Neural cell (in vitro differentiated cells): ENCODE data around the gene ZBTB8A. TPM values are rescaled to one million over a fixed set of nuclear protein-coding genes. Genes with fewer than 3 reads are reported as not detected.

ENCODE experiments used
- H2AFZ ChIP-seq: fragments of 200-600, 300-800 bp; sonication (generic), shearing (Covaris generic); 2 replicates; pipeline ENCODE4 v1.6.0; 2014; ENCODE audit warnings: low read depth, mild to moderate bottlenecking, antibody characterized with exemption, low read length, moderate library complexity
- H3F3A ChIP-seq: fragments of 200-600 bp; shearing (Covaris generic); 2 replicates; pipeline ENCODE4 v1.6.1; 2016; ENCODE audit warnings: mild to moderate bottlenecking, moderate library complexity, mixed read lengths, antibody characterized with exemption, low read length; ENCODE audit not compliant: insufficient read depth, poor library complexity, severe bottlenecking
- H3K27ac ChIP-seq: fragments of 200-600, 300-800 bp; sonication (generic), shearing (Covaris generic); 2 replicates; pipeline ENCODE4 v1.5.1; 2014; ENCODE audit warnings: mild to moderate bottlenecking, low read length, moderate library complexity
- H3K27me3 ChIP-seq: fragments of 300-800, 200-600 bp; sonication (generic), shearing (Covaris generic); 2 replicates; pipeline ENCODE4 v1.6.0; 2014; ENCODE audit warnings: mild to moderate bottlenecking, low read depth, low read length, moderate library complexity; ENCODE audit not compliant: insufficient read depth
- H3K36me3 ChIP-seq: fragments of 300-800, 200-600 bp; sonication (generic), shearing (Covaris generic); 2 replicates; pipeline ENCODE4 v1.5.1; 2014; ENCODE audit warnings: mild to moderate bottlenecking, antibody characterized with exemption, low read length, moderate library complexity; ENCODE audit not compliant: insufficient read depth
- H3K4me2 ChIP-seq: fragments of 300-800, 200-600 bp; sonication (generic), shearing (Covaris generic); 2 replicates; pipeline ENCODE4 v1.6.0; 2014; ENCODE audit warnings: mild to moderate bottlenecking, low read length
- H3K4me3 ChIP-seq: fragments of 300-800, 200-600 bp; sonication (generic), shearing (Covaris generic); 2 replicates; pipeline ENCODE4 v1.5.1; 2014; ENCODE audit warnings: mild to moderate bottlenecking, low read length, moderate library complexity
- H3K79me2 ChIP-seq: fragments of 200-600 bp; shearing (Covaris generic); replicated peaks from 2 replicates; pipeline ENCODE4 v1.6.0; 2014; ENCODE audit warnings: mild to moderate bottlenecking, low read length, moderate library complexity; ENCODE audit not compliant: insufficient read depth
- H3K9ac ChIP-seq: fragments of 300-800, 200-600 bp; sonication (generic), shearing (Covaris generic); 2 replicates; pipeline ENCODE4 v1.6.1; 2016; ENCODE audit warnings: mild to moderate bottlenecking, low read length, mixed read lengths
- H3K9me2 ChIP-seq: fragments of 200-600 bp; shearing (Covaris generic); 2 replicates; pipeline ENCODE4 v1.6.1; 2016; ENCODE audit warnings: mild to moderate bottlenecking, low read length, mixed read lengths; ENCODE audit not compliant: insufficient read depth
- H3K9me3 ChIP-seq: fragments of 200-600, 300-800 bp; sonication (generic), shearing (Covaris generic); 2 replicates; pipeline ENCODE4 v1.6.1; 2016; ENCODE audit warnings: mild to moderate bottlenecking, mixed run types, low read length, moderate library complexity, mixed read lengths
- H4K20me1 ChIP-seq: fragments of 200-600 bp; shearing (Covaris generic); 2 replicates; pipeline ENCODE4 v1.6.1; 2016; ENCODE audit warnings: mild to moderate bottlenecking, mixed run types; ENCODE audit not compliant: insufficient read depth
- EP300 ChIP-seq: fragments of 450-650 bp; conservative IDR thresholded peaks from 2 replicates; pipeline ENCODE4 v1.6.1; 2014; ENCODE audit warnings: antibody characterized with exemption, mild to moderate bottlenecking, moderate library complexity; ENCODE audit not compliant: poor library complexity, severe bottlenecking
- EZH2 ChIP-seq: fragments of 200-600, 300-800 bp; shearing (Covaris generic), sonication (generic); IDR thresholded peaks from 2 replicates; pipeline ENCODE4 v1.6.1; 2014; ENCODE audit warnings: antibody characterized with exemption, low read length, borderline replicate concordance, mild to moderate bottlenecking; ENCODE audit not compliant: insufficient read depth, poor library complexity, severe bottlenecking
- MXI1 ChIP-seq: fragments of 450-650 bp; conservative IDR thresholded peaks from 2 replicates; pipeline ENCODE4 v1.6.1; 2014; ENCODE audit warnings: antibody characterized with exemption, mild to moderate bottlenecking; ENCODE audit not compliant: poor library complexity, severe bottlenecking
- POLR2AphosphoS5 ChIP-seq: IDR thresholded peaks from 2 replicates; pipeline ENCODE4 v1.6.1; 2012
- RAD21 ChIP-seq: fragments of 450-650 bp; conservative IDR thresholded peaks from 2 replicates; pipeline ENCODE4 v1.6.1; 2014; ENCODE audit warnings: antibody characterized with exemption, mild to moderate bottlenecking, moderate library complexity
- SMC3 ChIP-seq: fragments of 450-650 bp; conservative IDR thresholded peaks from 2 replicates; pipeline ENCODE4 v1.6.1; 2014; ENCODE audit warnings: antibody characterized with exemption, mild to moderate bottlenecking, moderate library complexity; ENCODE audit not compliant: poor library complexity
- TAF1 ChIP-seq: IDR thresholded peaks from 2 replicates; pipeline ENCODE4 v1.6.1; 2012; ENCODE audit warnings: low read depth
- polyA plus RNA-seq: library from polyadenylated mRNA; depleted of rRNA; stranded (reverse); fragments of >200 nt; gene quantifications from 2 replicates; pipeline ENCODE4 v1.2.3, GENCODE V29; 2014
- TF ChIP-seq, protein P1 (sequence below): IDR thresholded peaks from 2 replicates; pipeline ENCODE4 v1.6.1; 2012; ENCODE audit warnings: borderline replicate concordance
- TF ChIP-seq, protein P2 (sequence below): fragments of 450-650 bp; IDR thresholded peaks from 2 replicates; pipeline ENCODE4 v1.5.1; 2014; ENCODE audit warnings: antibody characterized with exemption, mild to moderate bottlenecking, moderate library complexity; ENCODE audit not compliant: poor library complexity, severe bottlenecking

Gene ZBTB8A
- polyA plus RNA-seq, 1 donor from 2014 or later, result 10.1 TPM

DNA sequence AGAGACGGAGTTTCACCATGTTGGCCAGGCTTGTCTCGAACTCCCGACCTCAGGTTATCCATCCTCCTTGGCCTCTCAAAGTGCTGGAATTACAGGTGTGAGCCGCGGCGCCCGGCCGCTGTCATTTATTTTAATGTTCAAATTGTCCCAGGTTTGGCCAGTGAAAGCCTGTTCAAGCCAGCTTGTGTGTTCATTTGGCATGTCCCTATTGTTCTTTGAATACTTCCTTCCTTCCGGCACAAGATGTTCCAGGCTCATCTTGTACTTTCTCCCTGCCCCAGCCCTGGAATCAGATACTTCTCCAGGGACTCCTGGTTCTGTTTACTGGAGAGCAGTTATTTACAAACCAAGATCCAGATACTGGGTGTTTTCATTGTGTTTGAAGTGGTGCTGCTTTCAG, 37.4 kb upstream of the ZBTB8A start:
- no peak overlapping the region for H3K9ac ChIP-seq

DNA sequence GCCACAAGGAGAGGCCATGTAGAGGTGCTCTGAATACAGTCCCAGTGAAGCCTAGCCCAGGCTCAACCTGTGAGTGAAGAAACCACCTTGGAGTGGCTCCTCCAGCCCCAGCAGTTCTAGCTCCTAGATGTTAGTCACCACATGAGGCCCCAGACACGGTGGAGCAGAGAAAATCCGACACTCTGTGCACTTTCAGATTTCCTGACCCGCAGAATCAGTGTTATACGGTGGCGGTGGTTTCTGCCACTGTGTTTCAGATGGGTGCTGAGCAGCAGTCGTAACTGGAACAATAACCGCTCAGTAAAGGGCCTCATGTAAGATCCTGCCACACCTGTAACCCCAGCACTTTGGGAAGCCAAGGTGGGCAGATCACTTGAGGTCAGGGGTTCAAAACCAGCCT, 36.1 kb upstream of the ZBTB8A start:
- Histone ChIP-seq H4K20me1 (no peaks in the 10 kb centered on the region), H3F3A (no peaks in the 10 kb centered on the region), H3K79me2 (no peaks in the 10 kb centered on the region), H2AFZ (no peak overlapping the region), H3K4me3 (no peak overlapping the region), H3K9me2 (no peaks in the 10 kb centered on the region), H3K27me3 (no peaks in the 10 kb centered on the region), H3K36me3 (no peaks in the 10 kb centered on the region), H3K4me2 (no peak overlapping the region), H3K9ac (no peak overlapping the region), H3K27ac (no peak overlapping the region), H3K9me3 (no peaks in the 10 kb centered on the region)
- TF ChIP-seq, protein P1, sequence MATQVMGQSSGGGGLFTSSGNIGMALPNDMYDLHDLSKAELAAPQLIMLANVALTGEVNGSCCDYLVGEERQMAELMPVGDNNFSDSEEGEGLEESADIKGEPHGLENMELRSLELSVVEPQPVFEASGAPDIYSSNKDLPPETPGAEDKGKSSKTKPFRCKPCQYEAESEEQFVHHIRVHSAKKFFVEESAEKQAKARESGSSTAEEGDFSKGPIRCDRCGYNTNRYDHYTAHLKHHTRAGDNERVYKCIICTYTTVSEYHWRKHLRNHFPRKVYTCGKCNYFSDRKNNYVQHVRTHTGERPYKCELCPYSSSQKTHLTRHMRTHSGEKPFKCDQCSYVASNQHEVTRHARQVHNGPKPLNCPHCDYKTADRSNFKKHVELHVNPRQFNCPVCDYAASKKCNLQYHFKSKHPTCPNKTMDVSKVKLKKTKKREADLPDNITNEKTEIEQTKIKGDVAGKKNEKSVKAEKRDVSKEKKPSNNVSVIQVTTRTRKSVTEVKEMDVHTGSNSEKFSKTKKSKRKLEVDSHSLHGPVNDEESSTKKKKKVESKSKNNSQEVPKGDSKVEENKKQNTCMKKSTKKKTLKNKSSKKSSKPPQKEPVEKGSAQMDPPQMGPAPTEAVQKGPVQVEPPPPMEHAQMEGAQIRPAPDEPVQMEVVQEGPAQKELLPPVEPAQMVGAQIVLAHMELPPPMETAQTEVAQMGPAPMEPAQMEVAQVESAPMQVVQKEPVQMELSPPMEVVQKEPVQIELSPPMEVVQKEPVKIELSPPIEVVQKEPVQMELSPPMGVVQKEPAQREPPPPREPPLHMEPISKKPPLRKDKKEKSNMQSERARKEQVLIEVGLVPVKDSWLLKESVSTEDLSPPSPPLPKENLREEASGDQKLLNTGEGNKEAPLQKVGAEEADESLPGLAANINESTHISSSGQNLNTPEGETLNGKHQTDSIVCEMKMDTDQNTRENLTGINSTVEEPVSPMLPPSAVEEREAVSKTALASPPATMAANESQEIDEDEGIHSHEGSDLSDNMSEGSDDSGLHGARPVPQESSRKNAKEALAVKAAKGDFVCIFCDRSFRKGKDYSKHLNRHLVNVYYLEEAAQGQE, result no peak
- TF ChIP-seq TAF1 (no peak), EZH2 (no peak), EP300 (no peak)
- TF ChIP-seq, protein P2, sequence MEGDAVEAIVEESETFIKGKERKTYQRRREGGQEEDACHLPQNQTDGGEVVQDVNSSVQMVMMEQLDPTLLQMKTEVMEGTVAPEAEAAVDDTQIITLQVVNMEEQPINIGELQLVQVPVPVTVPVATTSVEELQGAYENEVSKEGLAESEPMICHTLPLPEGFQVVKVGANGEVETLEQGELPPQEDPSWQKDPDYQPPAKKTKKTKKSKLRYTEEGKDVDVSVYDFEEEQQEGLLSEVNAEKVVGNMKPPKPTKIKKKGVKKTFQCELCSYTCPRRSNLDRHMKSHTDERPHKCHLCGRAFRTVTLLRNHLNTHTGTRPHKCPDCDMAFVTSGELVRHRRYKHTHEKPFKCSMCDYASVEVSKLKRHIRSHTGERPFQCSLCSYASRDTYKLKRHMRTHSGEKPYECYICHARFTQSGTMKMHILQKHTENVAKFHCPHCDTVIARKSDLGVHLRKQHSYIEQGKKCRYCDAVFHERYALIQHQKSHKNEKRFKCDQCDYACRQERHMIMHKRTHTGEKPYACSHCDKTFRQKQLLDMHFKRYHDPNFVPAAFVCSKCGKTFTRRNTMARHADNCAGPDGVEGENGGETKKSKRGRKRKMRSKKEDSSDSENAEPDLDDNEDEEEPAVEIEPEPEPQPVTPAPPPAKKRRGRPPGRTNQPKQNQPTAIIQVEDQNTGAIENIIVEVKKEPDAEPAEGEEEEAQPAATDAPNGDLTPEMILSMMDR, result no peak

More for the DNA sequence above, 37.4 kb upstream of the ZBTB8A start:
- Histone ChIP-seq H3K9me3 (no peaks in the 10 kb centered on the region), H3K4me2 (no peak overlapping the region), H3K36me3 (no peaks in the 10 kb centered on the region), H2AFZ (no peak overlapping the region), H3K27me3 (no peaks in the 10 kb centered on the region), H3K9me2 (no peaks in the 10 kb centered on the region), H3F3A (no peaks in the 10 kb centered on the region), H3K4me3 (no peak overlapping the region), H3K79me2 (no peaks in the 10 kb centered on the region), H4K20me1 (no peaks in the 10 kb centered on the region), H3K27ac (no peak overlapping the region)
- TF ChIP-seq RAD21 (no peak), POLR2AphosphoS5 (no peak), EZH2 (no peak), SMC3 (no peak), MXI1 (no peak), EP300 (no peak), TAF1 (no peak)
- TF ChIP-seq, protein P2, result no peak
- TF ChIP-seq, protein P1, result no peak
